Measurements from ENCODE around the gene MTARC2.

DNA sequence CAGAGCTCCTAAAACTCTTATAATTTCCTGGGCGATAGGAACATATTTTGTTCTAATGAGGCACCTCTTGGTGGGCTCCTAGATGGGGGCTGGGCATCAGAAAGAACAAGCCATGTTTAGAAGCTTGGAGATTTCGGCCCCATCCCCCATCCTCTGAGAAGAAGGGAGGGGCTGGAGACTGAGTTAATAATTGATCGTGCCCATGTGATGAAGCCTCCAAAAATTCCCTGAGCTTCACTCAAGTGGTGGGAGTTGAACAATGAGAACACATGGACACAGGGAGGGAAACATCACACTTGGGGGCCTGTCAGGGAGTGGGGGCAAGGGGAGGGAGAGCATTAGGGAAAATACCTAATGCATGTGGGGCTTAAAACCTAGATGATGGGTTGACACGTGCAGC lies 39.9 kb upstream of the MTARC2 start:
- no peak for TF ChIP-seq CTCF (IDR thresholded peaks at IDR 0.05)
- TF ChIP-seq ZFX (IDR thresholded peaks at IDR 0.05; ENCODE audit: borderline replicate concordance), result no peak

Data from 22Rv1 (cell line).